Skeletal muscle satellite cell (primary cell): ENCODE results near the gene SRXN1.

Experiments
- H3K27me3 ChIP-seq: 2 replicates; pipeline ENCODE4 v1.7.0; 2013; ENCODE audit warnings: low read length; ENCODE audit not compliant: control insufficient read depth, insufficient read depth
- H3K36me3 ChIP-seq: 2 replicates; pipeline ENCODE4 v1.7.0; 2013; ENCODE audit warnings: mild to moderate bottlenecking, control low read depth, low read length; ENCODE audit not compliant: insufficient read depth
- H3K4me1 ChIP-seq: 2 replicates; pipeline ENCODE4 v1.7.0; 2013; ENCODE audit warnings: low read length; ENCODE audit not compliant: control insufficient read depth, insufficient read depth
- H3K4me2 ChIP-seq: 2 replicates; pipeline ENCODE4 v1.7.0; 2013; ENCODE audit warnings: mild to moderate bottlenecking, low read length
- H3K4me3 ChIP-seq: 2 replicates; pipeline ENCODE4 v1.7.0; 2013; ENCODE audit warnings: low read length
- H3K9ac ChIP-seq: 2 replicates; pipeline ENCODE4 v1.7.0; 2013; ENCODE audit warnings: mild to moderate bottlenecking, low read depth, low read length, moderate library complexity
- H3K9me3 ChIP-seq: replicated peaks from 2 replicates; pipeline ENCODE4 v1.7.0; 2013; ENCODE audit warnings: mild to moderate bottlenecking, control low read depth, low read length

SRXN1 gene

DNA sequence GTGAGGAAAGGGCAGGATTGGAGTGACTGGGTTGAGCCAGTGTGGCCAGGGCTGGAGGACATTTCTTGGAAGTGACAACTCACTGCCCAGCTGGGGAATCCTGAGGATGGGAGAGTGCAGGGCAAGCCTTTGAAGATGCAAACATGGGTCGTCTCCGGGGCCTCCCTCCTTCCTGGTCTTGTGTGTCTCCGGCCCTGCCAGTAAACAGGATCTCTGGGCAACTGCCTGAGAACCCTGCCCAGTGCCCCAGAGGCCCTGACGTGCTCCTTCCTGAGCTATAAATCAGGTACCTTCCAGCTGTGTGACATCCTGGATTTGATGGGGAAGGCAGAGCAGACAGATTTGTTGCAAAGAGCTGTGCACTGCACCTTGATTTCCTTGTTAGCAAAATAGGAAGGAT, 30.0 kb downstream of the SRXN1 start:
- H3K4me3 ChIP-seq, result no peak overlapping the region
- peaks cover 63% of the 10 kb centered on the region for H3K27me3 ChIP-seq

DNA sequence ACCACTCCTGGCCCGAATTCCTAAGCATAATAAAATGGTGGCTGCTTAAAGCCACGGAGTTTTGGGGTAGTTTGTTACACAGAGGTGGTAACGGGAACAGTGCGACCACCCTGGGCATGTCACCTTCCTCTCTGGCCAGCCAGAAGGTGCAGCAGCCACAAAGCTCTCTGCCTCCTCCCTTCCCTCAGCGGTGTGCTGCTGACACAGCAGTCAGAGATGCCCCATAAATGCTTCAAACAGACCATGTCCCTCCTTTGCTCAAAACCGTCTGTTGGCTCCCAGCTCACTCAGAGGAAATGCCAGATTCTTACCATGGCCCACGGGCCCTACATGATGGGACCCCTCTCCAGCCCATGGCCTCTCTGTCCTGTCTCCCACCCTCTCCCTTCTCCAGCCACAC, 30.8 kb downstream of the SRXN1 start:
- Histone ChIP-seq H3K36me3 (no peaks in the 10 kb centered on the region), H3K9me3 (peaks cover 9% of the 10 kb centered on the region), H3K4me1 (no peaks in the 10 kb centered on the region), H3K9ac (no peak overlapping the region), H3K4me3 (no peak overlapping the region), H3K27me3 (peaks cover 66% of the 10 kb centered on the region), H3K4me2 (no peak overlapping the region)

More for the DNA sequence above, 30.0 kb downstream of the SRXN1 start:
- peaks cover 6% of the 10 kb centered on the region for H3K9me3 ChIP-seq
- H3K36me3 ChIP-seq, result no peaks in the 10 kb centered on the region
- H3K4me2 ChIP-seq, result no peak overlapping the region
- no peaks in the 10 kb centered on the region for H3K4me1 ChIP-seq
- no peak overlapping the region for H3K9ac ChIP-seq

GRCh38 chr20:621125-621756, 31.8 kb downstream of the SRXN1 start:
- Histone ChIP-seq H3K9me3 (peaks cover 9% of the 10 kb centered on the region), H3K4me1 (no peaks in the 10 kb centered on the region), H3K36me3 (no peaks in the 10 kb centered on the region), H3K4me3 (no peak overlapping the region), H3K9ac (no peak overlapping the region), H3K4me2 (no peak overlapping the region), H3K27me3 (peaks cover 66% of the 10 kb centered on the region)

DNA sequence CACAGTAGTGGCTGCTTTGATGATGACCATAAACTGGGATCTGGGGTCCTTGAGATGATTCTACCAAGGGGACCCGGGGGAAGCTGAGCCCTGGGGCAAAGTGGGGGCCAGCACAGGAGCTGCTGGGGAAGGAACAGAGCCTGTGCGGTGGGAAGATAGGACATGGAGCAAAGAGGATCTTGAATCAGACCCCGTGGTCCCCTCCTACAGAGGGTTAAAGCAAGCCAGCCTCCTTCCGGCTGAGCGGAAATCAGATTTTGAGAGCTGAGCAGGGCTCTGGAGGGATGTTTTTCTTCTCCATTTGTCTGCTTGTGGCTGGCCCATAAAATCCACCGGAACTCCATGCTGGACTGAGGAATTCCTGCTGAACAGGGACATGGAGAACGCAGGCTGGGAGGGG, 32.8 kb downstream of the SRXN1 start:
- Histone ChIP-seq H3K4me1 (no peaks in the 10 kb centered on the region), H3K9ac (no peak overlapping the region), H3K4me3 (no peak overlapping the region), H3K36me3 (no peaks in the 10 kb centered on the region), H3K27me3 (peaks cover 67% of the 10 kb centered on the region), H3K4me2 (no peak overlapping the region), H3K9me3 (peaks cover 9% of the 10 kb centered on the region)

- Histone ChIP-seq H3K9me3 (peaks cover 9% of the 10 kb centered on the region), H3K4me1 (no peaks in the 10 kb centered on the region), H3K4me2 (no peak overlapping the region), H3K27me3 (peaks cover 60% of the 10 kb centered on the region), H3K9ac (no peak overlapping the region), H3K4me3 (no peak overlapping the region), H3K36me3 (no peaks in the 10 kb centered on the region)
These were observed 34.0 kb downstream of the SRXN1 start for GRCh38 chr20:618980-619379.

- Histone ChIP-seq H3K4me2 (no peak overlapping the region), H3K9ac (no peak overlapping the region), H3K4me3 (no peak overlapping the region), H3K9me3 (peaks cover 9% of the 10 kb centered on the region), H3K36me3 (no peaks in the 10 kb centered on the region), H3K27me3 (peaks cover 57% of the 10 kb centered on the region), H3K4me1 (no peaks in the 10 kb centered on the region)
These were observed 34.9 kb downstream of the SRXN1 start for GRCh38 chr20:617934-618690.

GRCh38 chr20:615514-615913, 37.5 kb downstream of the SRXN1 start:
- no peaks in the 10 kb centered on the region for H3K36me3 ChIP-seq
- H3K4me2 ChIP-seq, result no peak overlapping the region
- no peaks in the 10 kb centered on the region for H3K4me1 ChIP-seq
- H3K9me3 ChIP-seq, result peaks cover 9% of the 10 kb centered on the region
- no peak overlapping the region for H3K9ac ChIP-seq
- no peak overlapping the region for H3K4me3 ChIP-seq
- H3K27me3 ChIP-seq, result peaks cover 59% of the 10 kb centered on the region

DNA sequence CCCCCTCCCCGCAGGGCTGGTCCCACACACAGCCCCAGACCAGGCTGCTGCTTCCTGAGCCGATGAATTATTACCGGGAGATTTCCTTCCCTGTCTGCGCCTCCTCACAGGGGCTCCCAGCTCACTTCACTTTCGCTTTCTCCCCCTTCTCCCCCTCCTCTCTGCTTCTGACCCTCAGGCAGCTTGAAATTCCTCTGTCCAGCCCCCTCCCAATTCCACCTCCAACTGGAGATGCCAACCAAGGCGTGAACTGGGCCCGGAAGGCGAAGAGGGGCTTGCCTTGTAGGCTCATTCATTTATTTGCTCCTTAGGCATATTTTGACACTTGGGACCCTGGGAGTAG, 41.2 kb downstream of the SRXN1 start:
- Histone ChIP-seq H3K4me3 (no peak overlapping the region), H3K9me3 (no peaks in the 10 kb centered on the region), H3K27me3 (peaks cover 62% of the 10 kb centered on the region)

GRCh38 chr20:611047-611842, 41.8 kb downstream of the SRXN1 start:
- H3K36me3 ChIP-seq, result no peaks in the 10 kb centered on the region
- H3K9ac ChIP-seq, result no peak overlapping the region
- H3K27me3 ChIP-seq, result peaks cover 64% of the 10 kb centered on the region
- H3K4me1 ChIP-seq, result no peaks in the 10 kb centered on the region
- no peaks in the 10 kb centered on the region for H3K9me3 ChIP-seq
- no peak overlapping the region for H3K4me2 ChIP-seq
- H3K4me3 ChIP-seq, result no peak overlapping the region

More for the DNA sequence above, 41.2 kb downstream of the SRXN1 start:
- H3K9ac ChIP-seq, result no peak overlapping the region
- no peaks in the 10 kb centered on the region for H3K4me1 ChIP-seq
- no peak overlapping the region for H3K4me2 ChIP-seq
- H3K36me3 ChIP-seq, result no peaks in the 10 kb centered on the region

GRCh38 chr20:610130-611046, 42.6 kb downstream of the SRXN1 start, which contains the start of gene TCF15:
Gene TCF15, minus strand, starts transcription at chr20:610309. Its CDS starts 72 bp downstream, at chr20:610237.
- Histone ChIP-seq H3K27me3 (peaks cover 66% of the 10 kb centered on the region), H3K36me3 (no peaks in the 10 kb centered on the region), H3K4me3 (no peak within 1 kb of the TSS), H3K4me2 (no peak within 1 kb of the TSS), H3K9me3 (no peaks in the 10 kb centered on the region), H3K4me1 (no peaks in the 10 kb centered on the region), H3K9ac (no peak within 1 kb of the TSS)
